T-helper 1 cell treated with Interleukin-12 subunit alpha and Interleukin-12 subunit beta and Interleukin-4 antibody, amounts not matched to agents 30 ng/mL and 1 ng/mL, for 36 hours (primary cell): ENCODE measurements around the gene NBPF20. TPM values are rescaled to one million over a fixed set of nuclear protein-coding genes. Genes with fewer than 3 reads are reported as not detected.
"Not testable (repeated sequence)": the region's sequence is repeated elsewhere in the genome, so short reads cannot be mapped to it uniquely, and the experiment has no call there.

Source experiments
- intact Hi-C: fragments of 100-400 bp; cut with micrococcal nuclease; formaldehyde crosslinking; loops from one replicate; pipeline ENCODE4 v1.15.1; 2024
- total RNA-seq: library from RNA; stranded (reverse); gene quantifications from 2 replicates; pipeline ENCODE4 v1.2.3, GENCODE V29; 2022

The NBPF20 gene
- total RNA-seq, 1 donor from 2014 or later, result 1.5 TPM

- intact Hi-C loops, result not testable (repeated sequence)
These were observed 579 bp downstream of the NBPF20 start for GRCh38 chr1:145424612-145425435.

GRCh38 chr1:145415149-145415548, 10.3 kb downstream of the NBPF20 start:
- intact Hi-C loops, result not testable (repeated sequence)

- intact Hi-C loops, result not testable (repeated sequence)
These were observed 18.1 kb downstream of the NBPF20 start for GRCh38 chr1:145407266-145407665.

GRCh38 chr1:145404949-145405348, 20.5 kb downstream of the NBPF20 start:
- intact Hi-C loops, result not testable (repeated sequence)

- intact Hi-C loops, result not testable (repeated sequence)
These were observed 24.7 kb downstream of the NBPF20 start for GRCh38 chr1:145400701-145401100.

Other genes with a start within 250 kb of the NBPF20 start
- not detected in 2 replicates for gene PPIAL4D, start 183.4 kb downstream of the NBPF20 start, total RNA-seq
- gene GPR89A, start 182.4 kb upstream of the NBPF20 start, total RNA-seq, result 35.8 and 38.9 TPM in 2 replicates